CD4-positive, CD25-positive, alpha-beta regulatory T cell (primary cell): ENCODE measurements around the gene LRRC4C. TPM values are rescaled to one million over a fixed set of nuclear protein-coding genes. Genes with fewer than 3 reads are reported as not detected.

Experiments
- ATAC-seq, 2 donors: fragments of 150-1000 bp; cut with Tn5 transposase; one replicate each; pipeline ENCODE4 v1.10.0; 2021; ENCODE audit warnings: low read depth in 2 of 2, moderate number of reproducible peaks in 2 of 2, moderate library complexity in 1 of 2
- DNase-seq, 3 donors: peaks; one replicate each; pipeline versions ENCODE4 v3.0.0 to v3.0.0-alpha.2; 2012 to 2022; ENCODE audit warnings: mixed read lengths in 1 of 3
- H3K27ac ChIP-seq: one replicate; pipeline ENCODE4 v1.7.0; 2013; ENCODE audit warnings: mild to moderate bottlenecking, low read length; ENCODE audit not compliant: insufficient read depth, poor library complexity, severe bottlenecking
- H3K27me3 ChIP-seq: one replicate; pipeline ENCODE4 v1.7.0; 2013; ENCODE audit warnings: low read length; ENCODE audit not compliant: control insufficient read depth, insufficient read depth
- H3K36me3 ChIP-seq: one replicate; pipeline ENCODE4 v1.7.0; 2013; ENCODE audit warnings: mild to moderate bottlenecking, low read length, moderate library complexity; ENCODE audit not compliant: control insufficient read depth, insufficient read depth
- H3K4me1 ChIP-seq: 2 replicates; pipeline ENCODE4 v1.7.0; 2013; ENCODE audit warnings: mild to moderate bottlenecking, low read length; ENCODE audit not compliant: insufficient read depth, control insufficient read depth, poor library complexity, severe bottlenecking
- H3K4me3 ChIP-seq: one replicate; pipeline ENCODE4 v1.7.0; 2013; ENCODE audit warnings: low read depth, mild to moderate bottlenecking, low read length, moderate library complexity
- H3K9me3 ChIP-seq, 2 experiments: 1 replicate in 1 of 2; 2 replicates in 1 of 2; pipeline ENCODE4 v1.7.0; 2013; ENCODE audit warnings: low read length in 2 of 2, mild to moderate bottlenecking in 1 of 2, moderate library complexity in 1 of 2; ENCODE audit not compliant: control insufficient read depth in 2 of 2
- H3K27ac Mint-ChIP-seq, 3 donors: one replicate each; pipeline ENCODE4 v1.8.0; 2020 to 2022; ENCODE audit warnings: mild to moderate bottlenecking in 3 of 3, mixed read lengths in 3 of 3, moderate library complexity in 2 of 3
- H3K27me3 Mint-ChIP-seq: one replicate; pipeline ENCODE4 v1.8.0; 2022; ENCODE audit warnings: mild to moderate bottlenecking, mixed read lengths
- H3K36me3 Mint-ChIP-seq: one replicate; pipeline ENCODE4 v1.8.0; 2020; ENCODE audit warnings: mixed read lengths
- H3K4me1 Mint-ChIP-seq, 4 donors: one replicate each; pipeline ENCODE4 v1.8.0; 2020 to 2022; ENCODE audit warnings: mixed read lengths in 4 of 4, mild to moderate bottlenecking in 1 of 4
- H3K4me3 Mint-ChIP-seq, 4 donors: one replicate each; pipeline ENCODE4 v1.8.0; 2020 to 2022; ENCODE audit warnings: mild to moderate bottlenecking in 4 of 4, mixed read lengths in 4 of 4, moderate library complexity in 3 of 4
- H3K9me3 Mint-ChIP-seq, 7 donors: one replicate each; pipeline ENCODE4 v1.8.0; 2020 to 2022; ENCODE audit warnings: mixed read lengths in 7 of 7, mild to moderate bottlenecking in 3 of 7, moderate library complexity in 2 of 7
- polyA plus RNA-seq, 4 donors: library from polyadenylated mRNA; unstranded; fragments of 300-500 nt; fragmentation: Illumina TruSeq; gene quantifications; one replicate each; pipeline ENCODE4 v1.2.3, GENCODE V29; 2021
- total RNA-seq: library from RNA; stranded (reverse); gene quantifications from one replicate; pipeline ENCODE4 v1.2.3, GENCODE V29; 2022

Gene LRRC4C
- total and polyA plus RNA-seq, 5 donors from 2014 or later = not detected

DNA sequence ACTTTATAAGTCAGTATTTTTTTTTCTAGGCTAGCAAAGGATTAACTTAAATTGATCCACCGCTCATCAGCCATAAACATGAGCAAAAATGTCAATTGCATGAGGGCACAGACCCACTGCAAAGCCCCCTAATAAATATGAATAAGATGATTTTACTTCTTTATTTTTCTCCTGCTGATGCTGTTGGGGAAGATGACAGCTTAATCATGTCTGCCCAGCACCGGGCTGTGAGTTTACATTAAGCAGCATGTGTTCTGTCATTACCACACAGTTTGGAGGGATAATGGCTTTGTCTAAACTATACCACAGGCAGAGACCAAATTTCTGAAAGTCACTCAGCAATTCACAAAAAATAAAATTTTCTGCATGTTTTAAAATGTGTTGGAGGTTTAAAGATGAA lies 346.3 kb downstream of the LRRC4C start:
- Mint-ChIP-seq H3K4me1 (no peaks in the 10 kb centered on the region), H3K36me3 (no peaks in the 10 kb centered on the region), H3K4me3 (no peak overlapping the region), H3K27me3 (no peaks in the 10 kb centered on the region), H3K9me3 (peaks cover 0 to 25% (median 6%) of the 10 kb centered on the region in 7 donors), H3K27ac (no peak overlapping the region)
- Histone ChIP-seq H3K4me3 (no peak overlapping the region), H3K9me3 (peaks cover 0 to 4% of the 10 kb centered on the region in 2 experiments), H3K27me3 (no peaks in the 10 kb centered on the region), H3K27ac (no peak overlapping the region), H3K36me3 (no peaks in the 10 kb centered on the region), H3K4me1 (no peaks in the 10 kb centered on the region)
- no peak for ATAC-seq
- no peak for DNase-seq

DNA sequence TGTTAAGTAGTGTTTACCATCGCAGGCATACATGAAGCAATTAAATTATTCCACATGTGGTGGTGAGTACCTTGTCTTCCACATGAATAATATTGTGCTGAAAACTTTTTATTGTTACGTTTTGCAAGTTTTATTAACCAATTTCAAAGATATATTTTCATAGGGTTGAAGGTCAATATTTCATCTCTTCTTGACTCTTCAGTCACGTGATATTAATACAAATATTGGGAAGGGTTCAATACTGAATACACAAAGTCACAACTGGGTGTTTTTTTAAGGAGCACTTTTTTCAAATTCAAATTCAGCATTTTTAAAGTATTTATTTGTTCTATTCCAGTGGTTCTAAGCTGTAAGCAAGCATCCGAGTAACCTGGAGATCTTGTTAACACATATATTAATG lies 348.9 kb downstream of the LRRC4C start:
- H3K27me3 Mint-ChIP-seq = no peaks in the 10 kb centered on the region
- Histone ChIP-seq H3K27me3 (no peaks in the 10 kb centered on the region), H3K9me3 (peaks cover 0 to 6% of the 10 kb centered on the region in 2 experiments), H3K4me1 (no peaks in the 10 kb centered on the region), H3K4me3 (no peak overlapping the region), H3K27ac (no peak overlapping the region), H3K36me3 (no peaks in the 10 kb centered on the region)
- H3K4me1 Mint-ChIP-seq = no peaks in the 10 kb centered on the region
- DNase-seq = no peak
- H3K36me3 Mint-ChIP-seq = no peaks in the 10 kb centered on the region
- peaks cover 0 to 13% (median 5%) of the 10 kb centered on the region in 7 donors for H3K9me3 Mint-ChIP-seq
- no peak for ATAC-seq
- H3K27ac Mint-ChIP-seq = no peak overlapping the region
- H3K4me3 Mint-ChIP-seq = no peak overlapping the region

- H3K36me3 Mint-ChIP-seq = no peaks in the 10 kb centered on the region
- H3K9me3 Mint-ChIP-seq = peaks cover 5 to 36% (median 7%) of the 10 kb centered on the region in 7 donors
- H3K4me1 Mint-ChIP-seq = no peaks in the 10 kb centered on the region
- no peak overlapping the region for H3K27ac Mint-ChIP-seq
- no peak overlapping the region for H3K4me3 Mint-ChIP-seq
- H3K27me3 ChIP-seq = no peaks in the 10 kb centered on the region
- no peaks in the 10 kb centered on the region for H3K4me1 ChIP-seq
- DNase-seq = no peak
- no peak overlapping the region for H3K4me3 ChIP-seq
- ATAC-seq = no peak
- H3K27me3 Mint-ChIP-seq = no peaks in the 10 kb centered on the region
- no peak overlapping the region for H3K27ac ChIP-seq
- no peaks in the 10 kb centered on the region for H3K9me3 ChIP-seq
- H3K36me3 ChIP-seq = no peaks in the 10 kb centered on the region
These were observed 357.0 kb downstream of the LRRC4C start for GRCh38 chr11:41102471-41102870.

- Mint-ChIP-seq H3K9me3 (peaks cover 4 to 30% (median 12%) of the 10 kb centered on the region in 7 donors), H3K4me3 (no peak overlapping the region), H3K27me3 (no peaks in the 10 kb centered on the region), H3K4me1 (no peaks in the 10 kb centered on the region), H3K27ac (no peak overlapping the region), H3K36me3 (no peaks in the 10 kb centered on the region)
- no peaks in the 10 kb centered on the region for H3K36me3 ChIP-seq
- no peaks in the 10 kb centered on the region for H3K4me1 ChIP-seq
- no peak overlapping the region for H3K4me3 ChIP-seq
- no peak overlapping the region for H3K27ac ChIP-seq
- no peaks in the 10 kb centered on the region for H3K27me3 ChIP-seq
- no peak for ATAC-seq
- no peak for DNase-seq
- peaks cover 0 to 2% of the 10 kb centered on the region in 2 experiments for H3K9me3 ChIP-seq
These were observed 359.8 kb downstream of the LRRC4C start for GRCh38 chr11:41099654-41100053.

DNA sequence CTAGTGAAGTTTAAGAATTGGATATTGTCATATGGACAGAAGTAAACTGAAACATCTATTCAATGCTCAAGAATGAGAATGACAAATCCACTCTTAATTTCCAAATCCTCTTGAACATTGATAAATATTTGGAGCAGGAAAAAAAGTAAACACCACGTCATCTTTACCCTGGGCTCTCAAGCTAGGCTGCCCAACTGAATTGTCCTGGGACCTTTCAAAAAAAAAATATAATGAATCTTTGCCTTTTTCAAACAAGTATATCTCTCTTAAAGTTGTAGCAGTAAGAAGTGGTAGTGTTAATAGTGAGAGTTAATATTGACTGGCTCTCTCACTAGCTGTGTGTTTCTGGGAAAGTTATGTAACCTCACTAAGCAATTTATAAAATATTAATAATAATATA lies 374.3 kb downstream of the LRRC4C start:
- Mint-ChIP-seq H3K4me3 (no peak overlapping the region), H3K4me1 (no peaks in the 10 kb centered on the region), H3K27ac (no peak overlapping the region), H3K27me3 (no peaks in the 10 kb centered on the region), H3K9me3 (peaks cover 0 to 15% (median 6%) of the 10 kb centered on the region in 7 donors), H3K36me3 (no peaks in the 10 kb centered on the region)
- H3K27ac ChIP-seq = no peak overlapping the region
- no peak overlapping the region for H3K4me3 ChIP-seq
- no peaks in the 10 kb centered on the region for H3K27me3 ChIP-seq
- no peaks in the 10 kb centered on the region for H3K4me1 ChIP-seq
- H3K36me3 ChIP-seq = no peaks in the 10 kb centered on the region
- DNase-seq = no peak
- peaks cover 0 to 4% of the 10 kb centered on the region in 2 experiments for H3K9me3 ChIP-seq
- no peak for ATAC-seq

- Histone ChIP-seq H3K36me3 (no peaks in the 10 kb centered on the region), H3K4me3 (no peak overlapping the region), H3K27me3 (no peaks in the 10 kb centered on the region), H3K9me3 (peaks cover 0 to under 1% of the 10 kb centered on the region in 2 experiments), H3K4me1 (no peaks in the 10 kb centered on the region), H3K27ac (no peak overlapping the region)
- H3K9me3 Mint-ChIP-seq = peaks cover 0 to 18% (median 9%) of the 10 kb centered on the region in 7 donors
- H3K36me3 Mint-ChIP-seq = no peaks in the 10 kb centered on the region
- H3K27me3 Mint-ChIP-seq = no peaks in the 10 kb centered on the region
- no peak overlapping the region for H3K4me3 Mint-ChIP-seq
- ATAC-seq (no peak), DNase-seq (no peak)
- no peaks in the 10 kb centered on the region for H3K4me1 Mint-ChIP-seq
- H3K27ac Mint-ChIP-seq = no peak overlapping the region
These were observed 377.6 kb downstream of the LRRC4C start for GRCh38 chr11:41081756-41082285.

DNA sequence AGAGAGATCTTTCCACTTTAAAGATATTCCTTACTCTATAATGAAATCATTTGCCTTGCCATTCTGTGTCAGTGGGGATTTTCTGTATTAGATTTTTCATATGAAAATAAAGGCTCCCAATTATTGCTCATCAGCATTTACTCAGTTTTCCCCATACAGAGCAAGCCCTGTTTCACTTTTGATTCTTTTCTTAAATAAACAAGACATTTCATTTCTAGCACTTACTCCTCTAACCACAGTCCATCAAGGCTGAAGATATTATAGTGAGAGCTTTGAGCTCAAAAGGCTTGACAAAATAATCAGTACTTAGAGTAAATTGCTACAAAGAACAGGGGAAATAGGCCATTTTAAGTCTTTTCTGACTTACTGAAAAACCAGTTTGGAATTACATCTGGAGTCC lies 385.1 kb downstream of the LRRC4C start:
- Mint-ChIP-seq H3K9me3 (peaks cover 8 to 28% (median 15%) of the 10 kb centered on the region in 7 donors), H3K27me3 (no peaks in the 10 kb centered on the region), H3K4me1 (no peaks in the 10 kb centered on the region), H3K36me3 (no peaks in the 10 kb centered on the region), H3K27ac (no peak overlapping the region), H3K4me3 (no peak overlapping the region)
- H3K4me1 ChIP-seq = no peaks in the 10 kb centered on the region
- no peak for ATAC-seq
- no peak for DNase-seq
- H3K9me3 ChIP-seq = peaks cover 0 to 5% of the 10 kb centered on the region in 2 experiments
- H3K27ac ChIP-seq = no peak overlapping the region
- H3K36me3 ChIP-seq = no peaks in the 10 kb centered on the region
- no peaks in the 10 kb centered on the region for H3K27me3 ChIP-seq
- H3K4me3 ChIP-seq = no peak overlapping the region

DNA sequence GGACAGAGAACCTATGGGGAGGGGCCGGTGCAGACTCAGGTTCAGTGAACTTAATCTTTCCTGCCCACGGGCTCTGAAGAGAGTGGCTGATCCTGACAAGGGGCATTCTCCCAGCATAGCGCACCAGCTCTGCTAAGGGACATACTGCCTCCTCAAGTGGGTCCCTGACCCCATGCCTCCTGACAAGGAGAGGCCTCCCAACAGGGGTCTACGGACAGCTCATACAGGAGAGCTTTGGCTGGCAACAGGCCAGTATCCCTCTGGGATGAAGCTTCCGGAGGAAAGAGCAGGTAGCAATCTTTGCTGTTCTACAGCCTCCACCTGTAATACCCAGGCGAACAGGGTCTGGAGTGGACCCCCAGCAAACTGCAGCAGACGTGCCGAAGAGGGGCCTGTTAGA lies 394.0 kb downstream of the LRRC4C start:
- no peaks in the 10 kb centered on the region for H3K4me1 ChIP-seq
- DNase-seq (no peak), ATAC-seq (no peak)
- no peak overlapping the region for H3K27ac ChIP-seq
- no peaks in the 10 kb centered on the region for H3K27me3 ChIP-seq
- H3K4me3 ChIP-seq = no peak overlapping the region
- no peaks in the 10 kb centered on the region for H3K36me3 ChIP-seq
- Mint-ChIP-seq H3K27ac (no peak overlapping the region), H3K4me1 (no peaks in the 10 kb centered on the region), H3K27me3 (no peaks in the 10 kb centered on the region), H3K4me3 (no peak overlapping the region), H3K36me3 (no peaks in the 10 kb centered on the region), H3K9me3 (peaks cover 3 to 36% (median 15%) of the 10 kb centered on the region in 7 donors)
- H3K9me3 ChIP-seq = peaks cover 7 to 10% of the 10 kb centered on the region in 2 experiments
